ENCODE results near the gene MT1B. TPM values are rescaled to one million over a fixed set of nuclear protein-coding genes. Genes with fewer than 3 reads are reported as not detected.

The MT1B gene
- polyA plus RNA-seq, 1 donor from 2014 or later = not detected

DNA sequence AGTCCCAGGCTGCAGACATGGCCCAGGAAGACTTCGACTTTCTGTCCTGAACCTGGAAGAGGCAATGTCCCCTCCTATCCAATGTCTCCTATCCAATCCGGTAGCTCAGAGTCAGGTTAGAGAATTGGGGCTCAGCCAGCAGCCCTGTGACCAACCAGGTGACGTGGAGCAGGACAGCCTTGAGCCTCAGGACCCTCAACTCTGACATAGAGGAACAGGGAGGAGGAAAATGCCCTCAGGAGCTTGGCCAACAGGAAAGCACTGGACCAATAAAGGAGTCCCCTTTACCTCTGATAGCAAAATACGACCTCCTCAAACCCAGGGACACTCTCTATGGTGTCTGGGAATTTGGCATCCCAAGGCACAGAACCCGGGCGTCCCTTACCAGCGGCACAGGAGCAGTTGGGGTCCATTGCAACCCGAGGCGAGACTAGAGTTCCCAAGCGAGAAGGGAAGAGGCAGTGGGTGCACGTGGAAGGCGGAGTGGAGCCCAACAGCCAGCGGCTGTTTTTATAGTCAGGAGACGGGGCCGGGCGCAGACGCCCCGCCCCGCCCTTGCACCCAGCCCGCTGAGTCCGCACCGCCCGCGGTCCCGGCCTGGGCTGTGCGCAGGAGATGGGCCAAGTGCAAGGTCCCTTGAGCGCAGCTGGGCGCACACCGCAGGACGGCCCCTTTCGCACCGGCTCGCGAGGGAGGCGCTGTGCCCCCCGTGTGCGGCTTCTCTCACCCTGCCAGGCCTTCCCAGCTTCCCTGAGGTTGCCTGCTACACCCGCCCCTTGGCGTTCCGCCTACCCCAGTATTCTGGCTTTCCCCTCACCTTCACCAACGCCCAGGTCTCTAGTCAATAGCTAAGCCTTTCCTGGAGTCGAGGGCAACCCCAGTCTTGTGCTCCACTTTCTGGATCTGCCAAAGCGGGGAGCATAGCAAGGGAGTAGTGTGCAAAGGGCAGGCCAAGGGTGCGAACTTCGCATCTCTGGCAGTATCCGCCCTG lies 16.2 kb downstream of the MT1B start, which contains the start of gene MT1G:
TSS of gene MT1G (minus strand) at position 485 of the 991 bp plus-strand sequence. CDS start at position 413, 72 bp downstream.
- H3K9me3 ChIP-seq (ENCODE audit: low read length) = no peaks in the 10 kb centered on the region
- peaks cover 99% of the 10 kb centered on the region for H3K27me3 ChIP-seq (ENCODE audit: insufficient read depth, low read depth, low read length)
- H4K20me1 ChIP-seq (ENCODE audit: insufficient read depth) = no peaks in the 10 kb centered on the region
- no peak within 1 kb of the TSS for H2AFZ ChIP-seq (ENCODE audit: low read depth, low read length)
- no peak within 1 kb of the TSS for H3K27ac ChIP-seq (ENCODE audit: low read length)
- no peaks in the 10 kb centered on the region for H3K9me2 ChIP-seq (ENCODE audit: insufficient read depth, low read length)
- no peak within 1 kb of the TSS for H3K9ac ChIP-seq (ENCODE audit: low read length)
- H3K4me3 ChIP-seq (ENCODE audit: low read length) = peak within 1 kb of the TSS; percentile 46
- H3K36me3 ChIP-seq (ENCODE audit: insufficient read depth, low read length) = no peaks in the 10 kb centered on the region
- TF ChIP-seq MXI1 (conservative IDR thresholded peaks at IDR 0.05; ENCODE audit: poor library complexity, severe bottlenecking) (no peak), POLR2AphosphoS5 (IDR thresholded peaks at IDR 0.05) (no peak), RAD21 (conservative IDR thresholded peaks at IDR 0.05) (no peak), EP300 (conservative IDR thresholded peaks at IDR 0.05; ENCODE audit: poor library complexity, severe bottlenecking) (no peak), SMC3 (conservative IDR thresholded peaks at IDR 0.05; ENCODE audit: poor library complexity) (no peak), TAF1 (IDR thresholded peaks at IDR 0.05; ENCODE audit: low read depth) (no peak), EZH2 (IDR thresholded peaks at IDR 0.05; ENCODE audit: borderline replicate concordance, insufficient read depth, low read length, poor library complexity, severe bottlenecking) (no peak)
- TF ChIP-seq, protein P1, sequence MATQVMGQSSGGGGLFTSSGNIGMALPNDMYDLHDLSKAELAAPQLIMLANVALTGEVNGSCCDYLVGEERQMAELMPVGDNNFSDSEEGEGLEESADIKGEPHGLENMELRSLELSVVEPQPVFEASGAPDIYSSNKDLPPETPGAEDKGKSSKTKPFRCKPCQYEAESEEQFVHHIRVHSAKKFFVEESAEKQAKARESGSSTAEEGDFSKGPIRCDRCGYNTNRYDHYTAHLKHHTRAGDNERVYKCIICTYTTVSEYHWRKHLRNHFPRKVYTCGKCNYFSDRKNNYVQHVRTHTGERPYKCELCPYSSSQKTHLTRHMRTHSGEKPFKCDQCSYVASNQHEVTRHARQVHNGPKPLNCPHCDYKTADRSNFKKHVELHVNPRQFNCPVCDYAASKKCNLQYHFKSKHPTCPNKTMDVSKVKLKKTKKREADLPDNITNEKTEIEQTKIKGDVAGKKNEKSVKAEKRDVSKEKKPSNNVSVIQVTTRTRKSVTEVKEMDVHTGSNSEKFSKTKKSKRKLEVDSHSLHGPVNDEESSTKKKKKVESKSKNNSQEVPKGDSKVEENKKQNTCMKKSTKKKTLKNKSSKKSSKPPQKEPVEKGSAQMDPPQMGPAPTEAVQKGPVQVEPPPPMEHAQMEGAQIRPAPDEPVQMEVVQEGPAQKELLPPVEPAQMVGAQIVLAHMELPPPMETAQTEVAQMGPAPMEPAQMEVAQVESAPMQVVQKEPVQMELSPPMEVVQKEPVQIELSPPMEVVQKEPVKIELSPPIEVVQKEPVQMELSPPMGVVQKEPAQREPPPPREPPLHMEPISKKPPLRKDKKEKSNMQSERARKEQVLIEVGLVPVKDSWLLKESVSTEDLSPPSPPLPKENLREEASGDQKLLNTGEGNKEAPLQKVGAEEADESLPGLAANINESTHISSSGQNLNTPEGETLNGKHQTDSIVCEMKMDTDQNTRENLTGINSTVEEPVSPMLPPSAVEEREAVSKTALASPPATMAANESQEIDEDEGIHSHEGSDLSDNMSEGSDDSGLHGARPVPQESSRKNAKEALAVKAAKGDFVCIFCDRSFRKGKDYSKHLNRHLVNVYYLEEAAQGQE (IDR thresholded peaks at IDR 0.05; ENCODE audit: borderline replicate concordance) = no peak
- TF ChIP-seq, protein P2, sequence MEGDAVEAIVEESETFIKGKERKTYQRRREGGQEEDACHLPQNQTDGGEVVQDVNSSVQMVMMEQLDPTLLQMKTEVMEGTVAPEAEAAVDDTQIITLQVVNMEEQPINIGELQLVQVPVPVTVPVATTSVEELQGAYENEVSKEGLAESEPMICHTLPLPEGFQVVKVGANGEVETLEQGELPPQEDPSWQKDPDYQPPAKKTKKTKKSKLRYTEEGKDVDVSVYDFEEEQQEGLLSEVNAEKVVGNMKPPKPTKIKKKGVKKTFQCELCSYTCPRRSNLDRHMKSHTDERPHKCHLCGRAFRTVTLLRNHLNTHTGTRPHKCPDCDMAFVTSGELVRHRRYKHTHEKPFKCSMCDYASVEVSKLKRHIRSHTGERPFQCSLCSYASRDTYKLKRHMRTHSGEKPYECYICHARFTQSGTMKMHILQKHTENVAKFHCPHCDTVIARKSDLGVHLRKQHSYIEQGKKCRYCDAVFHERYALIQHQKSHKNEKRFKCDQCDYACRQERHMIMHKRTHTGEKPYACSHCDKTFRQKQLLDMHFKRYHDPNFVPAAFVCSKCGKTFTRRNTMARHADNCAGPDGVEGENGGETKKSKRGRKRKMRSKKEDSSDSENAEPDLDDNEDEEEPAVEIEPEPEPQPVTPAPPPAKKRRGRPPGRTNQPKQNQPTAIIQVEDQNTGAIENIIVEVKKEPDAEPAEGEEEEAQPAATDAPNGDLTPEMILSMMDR (IDR thresholded peaks at IDR 0.05; ENCODE audit: poor library complexity, severe bottlenecking) = no peak
- no peak within 1 kb of the TSS for H3K4me2 ChIP-seq (ENCODE audit: low read length)
- H3F3A ChIP-seq (ENCODE audit: insufficient read depth, low read length, poor library complexity, severe bottlenecking) = no peaks in the 10 kb centered on the region
- H3K79me2 ChIP-seq (replicated peaks; ENCODE audit: insufficient read depth, low read length) = no peaks in the 10 kb centered on the region

DNA sequence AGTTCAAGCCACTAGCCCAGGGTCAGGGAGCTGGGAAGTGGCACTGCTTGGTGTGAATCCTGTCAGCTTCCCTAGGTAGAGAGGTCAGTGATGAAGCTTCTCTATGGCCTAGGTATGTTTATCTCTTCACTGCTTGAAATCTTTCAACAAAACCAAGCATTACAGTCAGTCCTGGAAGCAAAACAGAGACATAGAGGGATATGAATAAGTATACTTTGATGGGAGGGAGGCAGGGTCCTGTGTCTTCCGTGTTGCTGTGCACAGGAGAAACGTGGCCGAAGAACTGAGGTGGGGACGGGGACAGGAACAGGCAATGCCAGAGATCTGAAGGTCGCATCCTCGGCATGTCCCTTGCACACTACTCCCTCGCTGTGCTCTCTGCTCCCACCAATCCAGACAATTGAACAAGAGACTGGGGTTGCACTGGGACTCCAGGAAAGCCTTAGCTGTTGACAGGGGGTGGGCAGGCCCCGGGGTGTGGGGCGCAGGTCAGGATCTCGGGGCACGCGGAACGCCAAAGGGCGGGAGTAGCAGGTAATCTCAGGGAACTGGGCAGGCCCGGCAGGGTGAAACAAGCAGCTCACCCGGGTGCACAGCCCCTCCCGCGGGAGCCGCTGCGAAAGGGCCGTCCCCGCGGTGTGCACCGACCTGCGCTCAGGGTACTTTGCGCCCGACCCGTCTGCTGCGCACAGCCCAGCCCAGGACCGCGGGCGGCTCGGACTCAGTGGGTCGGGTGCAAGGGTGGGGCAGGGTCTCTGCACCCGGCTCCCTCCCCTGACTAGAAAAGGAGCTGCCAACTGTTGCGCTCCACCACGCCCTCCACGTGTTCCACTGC lies 17.5 kb downstream of the MT1B start, which contains the start of gene MT1H:
TSS of gene MT1H (plus strand) at position 810 of the 835 bp plus-strand sequence. CDS start 71 bp downstream, outside the sequence.
- Histone ChIP-seq H3K9me2 (ENCODE audit: insufficient read depth, low read length) (no peaks in the 10 kb centered on the region), H3K4me3 (ENCODE audit: low read length) (no peak within 1 kb of the TSS), H3K36me3 (ENCODE audit: insufficient read depth, low read length) (no peaks in the 10 kb centered on the region), H3F3A (ENCODE audit: insufficient read depth, low read length, poor library complexity, severe bottlenecking) (no peaks in the 10 kb centered on the region), H3K9me3 (ENCODE audit: low read length) (no peaks in the 10 kb centered on the region), H4K20me1 (ENCODE audit: insufficient read depth) (no peaks in the 10 kb centered on the region), H3K9ac (ENCODE audit: low read length) (no peak within 1 kb of the TSS), H3K27me3 (ENCODE audit: insufficient read depth, low read depth, low read length) (peaks cover 99% of the 10 kb centered on the region), H3K27ac (ENCODE audit: low read length) (no peak within 1 kb of the TSS), H3K79me2 (replicated peaks; ENCODE audit: insufficient read depth, low read length) (no peaks in the 10 kb centered on the region), H3K4me2 (ENCODE audit: low read length) (no peak within 1 kb of the TSS), H2AFZ (ENCODE audit: low read depth, low read length) (no peak within 1 kb of the TSS)
- TF ChIP-seq MXI1 (conservative IDR thresholded peaks at IDR 0.05; ENCODE audit: poor library complexity, severe bottlenecking) (no peak), EP300 (conservative IDR thresholded peaks at IDR 0.05; ENCODE audit: poor library complexity, severe bottlenecking) (no peak), RAD21 (conservative IDR thresholded peaks at IDR 0.05) (no peak), TAF1 (IDR thresholded peaks at IDR 0.05; ENCODE audit: low read depth) (no peak), EZH2 (IDR thresholded peaks at IDR 0.05; ENCODE audit: borderline replicate concordance, insufficient read depth, low read length, poor library complexity, severe bottlenecking) (peak; percentile 58)
- TF ChIP-seq, protein P2 (IDR thresholded peaks at IDR 0.05; ENCODE audit: poor library complexity, severe bottlenecking) = no peak
